ENCODE results near the gene ZBTB32.

ZBTB32 gene

DNA sequence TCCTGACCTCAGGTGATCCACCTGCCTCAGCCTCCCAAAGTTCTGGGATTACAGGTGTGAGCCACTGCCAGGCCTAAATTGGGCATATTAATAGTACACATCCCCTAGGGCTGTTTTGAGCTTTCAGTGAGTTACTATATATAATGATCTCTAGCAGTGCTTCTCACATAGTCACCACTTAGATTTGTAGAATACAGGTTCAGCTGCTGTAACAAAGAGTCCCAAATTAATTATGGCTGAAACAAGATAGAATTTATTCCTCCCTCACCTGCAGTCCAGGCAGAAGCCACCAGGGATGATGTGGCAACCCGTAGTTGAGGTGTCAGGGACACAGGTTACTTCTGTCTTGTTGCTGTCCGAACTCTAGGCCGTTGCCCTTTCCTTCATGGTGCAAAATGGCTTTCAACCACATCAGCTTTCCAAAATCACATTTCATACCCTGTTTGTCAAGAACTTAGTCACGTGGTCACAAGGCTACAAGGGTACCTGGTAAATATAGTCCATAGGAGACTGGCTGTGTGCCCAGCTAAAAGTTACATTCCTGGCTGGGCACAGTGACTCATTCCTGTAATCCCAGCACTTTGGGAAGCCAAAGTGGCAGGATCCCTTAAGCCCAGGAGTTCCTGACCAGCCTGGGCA is 56.5 kb downstream of the ZBTB32 start:
- no peak overlapping the region for H3K4me3 ChIP-seq (ENCODE audit: low read length)
- DNase-seq (ENCODE audit: low read depth) = no peak
- no peak for TF ChIP-seq CTCF (conservative IDR thresholded peaks at IDR 0.05; ENCODE audit: low read depth, low read length)

DNA sequence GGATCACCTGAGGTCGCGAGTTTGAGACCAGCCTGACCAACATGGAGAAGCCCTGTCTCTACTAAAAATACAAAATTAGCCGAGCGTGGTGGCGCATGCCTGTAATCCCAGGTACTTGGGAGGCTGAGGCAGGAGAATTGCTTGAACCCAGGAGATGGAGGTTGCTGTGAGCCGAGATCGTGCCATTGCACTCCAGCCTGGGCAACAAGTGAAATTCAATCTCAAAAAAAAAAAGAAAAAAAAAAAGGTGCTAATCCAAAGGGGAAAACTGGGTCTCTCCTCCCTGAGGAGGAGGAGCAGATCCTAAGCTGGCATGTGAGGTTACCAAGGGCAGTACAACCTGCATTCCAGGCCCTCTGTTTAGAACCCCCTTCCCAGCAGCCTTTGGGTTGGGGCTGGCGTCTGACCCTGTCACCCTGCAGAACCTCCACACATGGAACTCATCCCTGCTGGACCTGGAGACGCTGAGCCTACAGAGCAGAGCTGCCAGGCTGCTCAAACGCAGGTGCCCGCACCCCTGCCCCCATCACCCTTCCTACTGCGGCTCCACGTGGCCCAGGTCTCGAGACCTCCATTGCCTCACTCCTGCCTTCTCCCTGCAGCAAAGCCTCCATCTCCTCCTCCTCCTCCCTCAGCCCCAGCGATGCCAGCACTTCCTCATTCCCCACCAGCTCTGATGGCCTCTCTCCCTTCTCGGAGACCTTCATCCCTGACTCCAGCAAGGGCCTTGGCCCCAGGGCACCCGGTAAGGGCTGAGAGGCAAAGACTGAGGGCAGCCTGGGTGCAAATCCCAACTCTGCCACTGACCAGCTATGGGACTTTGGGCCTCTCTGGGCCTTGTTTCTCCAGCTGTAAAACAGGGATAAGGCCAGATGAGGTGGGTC is 60.3 kb downstream of the ZBTB32 start:
- DNase-seq (ENCODE audit: low read depth) = no peak
- TF ChIP-seq CTCF (conservative IDR thresholded peaks at IDR 0.05; ENCODE audit: low read depth, low read length) = no peak
- no peak overlapping the region for H3K4me3 ChIP-seq (ENCODE audit: low read length)

All from retinal pigment epithelial cell (primary cell).